GM21825 (cell line): ENCODE results near the gene MRGPRX4.

Experiments
- ATAC-seq: cut with Tn5 transposase; IDR thresholded peaks from one replicate; pipeline ENCODE4 v1.9.1; 2021; ENCODE audit warnings: mild to moderate bottlenecking, moderate library complexity; ENCODE audit not compliant: unreplicated experiment

Gene MRGPRX4

GRCh38 chr11:18204771-18205170 is 32.1 kb downstream of the MRGPRX4 start:
- no peak for ATAC-seq

- ATAC-seq: no peak
Observed at GRCh38 chr11:18209058-18209457, 36.4 kb downstream of the MRGPRX4 start.

- ATAC-seq: no peak
Observed at GRCh38 chr11:18221274-18221876, 48.7 kb downstream of the MRGPRX4 start.

GRCh38 chr11:18222814-18223421 is 50.3 kb downstream of the MRGPRX4 start:
- no peak for ATAC-seq
